ENCODE results near the gene DOCK1. TPM values are rescaled to one million over a fixed set of nuclear protein-coding genes. Genes with fewer than 3 reads are reported as not detected.

Gene DOCK1
- total and polyA plus RNA-seq, 2 donors, result 33.3 to 132 TPM

Other genes starting within 250 kb of the DOCK1 start
- 0.85 TPM for gene C10orf90, start 234.7 kb upstream of the DOCK1 start, total RNA-seq
- not detected for gene C10orf90, start 234.7 kb upstream of the DOCK1 start, polyA plus RNA-seq